Measurements from ENCODE around the gene CD300LF.

- TF ChIP-seq SIRT6 (IDR thresholded peaks at IDR 0.05; ENCODE audit: low read depth, low read length) (no peak), THAP7 (CRISPR knock-in tag; IDR thresholded peaks at IDR 0.05) (no peak), CTCF (IDR thresholded peaks at IDR 0.05 in 2 of 3, conservative IDR thresholded peaks at IDR 0.05 in 1 of 3; ENCODE audit: insufficient read depth in 2 of 3, low read depth in 1 of 3, low read length in 3 of 3) (no peak), NFIC (IDR thresholded peaks at IDR 0.05) (no peak)
Observed at GRCh38 chr17:74712756-74713155, at the start of gene CD300LF.

Data from K562 (cell line).